HepG2 (cell line): ENCODE results near the gene ARVCF. TPM values are rescaled to one million over a fixed set of nuclear protein-coding genes. Genes with fewer than 3 reads are reported as not detected.
A peak's percentile ranks its signal among the peaks of the same experiment; 100 is the strongest.

Source experiments
- ERF ChIP-seq: IDR thresholded peaks from 2 replicates; pipeline ENCODE4 v1.6.1; 2018; ENCODE audit warnings: missing biosample characterization, missing genetic modification reagents
- HES4 ChIP-seq: sonication (generic); formaldehyde crosslinking; IDR thresholded peaks from 2 replicates; pipeline ENCODE4 v1.9.0; 2021; ENCODE audit warnings: mild to moderate bottlenecking, missing genetic modification reagents, borderline replicate concordance
- KMT2B ChIP-seq: IDR thresholded peaks from 2 replicates; pipeline ENCODE4 v1.6.1; 2016; ENCODE audit warnings: missing genetic modification reagents, missing compliant biosample characterization
- NKX3-1 ChIP-seq: sonication (generic); formaldehyde crosslinking; IDR thresholded peaks from 2 replicates; pipeline ENCODE4 v1.5.0; 2020; ENCODE audit warnings: missing genetic modification reagents
- TFDP2 ChIP-seq: sonication (generic); formaldehyde crosslinking; IDR thresholded peaks from 2 replicates; pipeline ENCODE4 v1.4.0; 2020; ENCODE audit warnings: missing genetic modification reagents
- ZBTB3 ChIP-seq: sonication (generic); formaldehyde crosslinking; IDR thresholded peaks from 2 replicates; pipeline ENCODE4 v1.4.0; 2020; ENCODE audit warnings: low read depth, mild to moderate bottlenecking, moderate library complexity, missing genetic modification reagents, borderline replicate concordance
- ZFAT ChIP-seq: sonication (generic); formaldehyde crosslinking; conservative IDR thresholded peaks from 2 replicates; pipeline ENCODE4 v1.8.1; 2023; ENCODE audit warnings: missing genetic modification reagents, inconsistent platforms
- ZFX ChIP-seq: sonication (generic); formaldehyde crosslinking; IDR thresholded peaks from 2 replicates; pipeline ENCODE4 v1.4.0; 2020; ENCODE audit warnings: mild to moderate bottlenecking, low read depth, missing genetic modification reagents, moderate library complexity
- ZNF142 ChIP-seq: sonication (generic); formaldehyde crosslinking; IDR thresholded peaks from 2 replicates; pipeline ENCODE4 v1.4.0; 2020; ENCODE audit warnings: missing genetic modification reagents
- ZNF263 ChIP-seq: sonication (generic); formaldehyde crosslinking; IDR thresholded peaks from 2 replicates; pipeline ENCODE4 v1.4.0; 2020; ENCODE audit warnings: missing genetic modification reagents
- ZNF761 ChIP-seq: sonication (generic); formaldehyde crosslinking; conservative IDR thresholded peaks from 2 replicates; pipeline ENCODE4 v1.4.0; 2020; ENCODE audit warnings: mild to moderate bottlenecking, missing genetic modification reagents
- polyA plus RNA-seq, 8 experiments: library from polyadenylated mRNA; depleted of rRNA in 3 of 8; stranded (reverse) in 7 of 8; unstranded in 1 of 8; fragments of >200 nt; fragmentation: Illumina TruSeq in 4 of 8; extraction: Trizol in 4 of 8; gene quantifications; 2 replicates each; pipeline versions ENCODE4 v1.2.1 to v1.2.3, GENCODE V29; 2011 to 2016; ENCODE audit warnings: low read depth in 4 of 8, missing spikeins in 1 of 8, mixed read lengths in 1 of 8; ENCODE audit not compliant: insufficient read depth in 1 of 8
- total RNA-seq, 5 experiments: library from RNA; depleted of rRNA; stranded (reverse); fragments of >200 nt; fragmentation: Illumina TruSeq; extraction: Trizol; gene quantifications; 2 replicates each; pipeline ENCODE4 v1.2.3, GENCODE V29; 2016; ENCODE audit warnings: low read depth in 1 of 5
- TF ChIP-seq, protein P1 (sequence below): sonication (generic); formaldehyde crosslinking; IDR thresholded peaks from 2 replicates; pipeline ENCODE4 v1.4.0; 2020; ENCODE audit warnings: missing genetic modification reagents, borderline replicate concordance
- TF ChIP-seq, protein P2 (sequence below): sonication (generic); formaldehyde crosslinking; IDR thresholded peaks from 2 replicates; pipeline ENCODE4 v1.4.0; 2020; ENCODE audit warnings: mild to moderate bottlenecking, missing genetic modification reagents

Gene ARVCF
- total and polyA plus RNA-seq, 2 of the 13 experiments (the other 11 are each of a cell fraction or from before 2014, with no cell fraction given), result 16.4 to 17.7 TPM

DNA sequence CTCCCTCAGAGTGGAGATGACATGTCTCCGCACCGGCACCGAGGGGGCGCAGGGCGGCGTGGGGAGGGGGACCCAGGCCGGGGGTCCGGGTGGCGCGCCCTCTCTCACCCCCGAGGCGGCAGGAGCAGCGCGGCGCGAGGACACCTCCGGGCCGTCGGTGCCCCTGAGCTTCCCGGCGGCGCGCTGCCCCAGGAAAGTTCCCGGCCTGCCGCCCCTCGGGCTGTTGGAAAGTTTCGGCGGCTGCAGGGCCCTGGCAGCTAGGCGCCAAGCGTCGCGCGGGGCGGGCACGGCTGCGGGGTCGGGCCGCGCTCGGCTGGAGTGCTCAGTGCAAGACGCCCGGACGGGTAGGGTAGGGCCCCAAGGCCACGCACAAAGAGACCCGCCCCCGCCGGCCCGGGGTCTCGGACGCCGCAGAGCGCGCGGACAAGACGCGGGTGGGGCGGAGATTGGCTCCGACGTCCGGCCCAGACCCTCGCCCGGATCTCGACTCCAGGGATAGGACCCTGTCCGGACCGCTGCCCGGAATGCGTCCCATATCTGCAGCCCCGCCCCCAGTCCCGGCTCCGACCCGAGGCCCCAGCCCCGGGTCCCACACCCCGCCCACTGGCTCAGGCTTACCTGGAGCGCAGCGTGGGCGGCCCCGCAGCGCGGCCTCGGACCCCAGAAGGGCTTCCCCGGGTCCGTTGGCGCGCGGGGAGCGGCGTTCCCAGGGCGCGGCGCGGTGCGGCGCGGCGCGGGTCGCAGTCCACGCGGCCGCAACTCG lies 471 bp downstream of the ARVCF start (continued):
- TF ChIP-seq, protein P1, sequence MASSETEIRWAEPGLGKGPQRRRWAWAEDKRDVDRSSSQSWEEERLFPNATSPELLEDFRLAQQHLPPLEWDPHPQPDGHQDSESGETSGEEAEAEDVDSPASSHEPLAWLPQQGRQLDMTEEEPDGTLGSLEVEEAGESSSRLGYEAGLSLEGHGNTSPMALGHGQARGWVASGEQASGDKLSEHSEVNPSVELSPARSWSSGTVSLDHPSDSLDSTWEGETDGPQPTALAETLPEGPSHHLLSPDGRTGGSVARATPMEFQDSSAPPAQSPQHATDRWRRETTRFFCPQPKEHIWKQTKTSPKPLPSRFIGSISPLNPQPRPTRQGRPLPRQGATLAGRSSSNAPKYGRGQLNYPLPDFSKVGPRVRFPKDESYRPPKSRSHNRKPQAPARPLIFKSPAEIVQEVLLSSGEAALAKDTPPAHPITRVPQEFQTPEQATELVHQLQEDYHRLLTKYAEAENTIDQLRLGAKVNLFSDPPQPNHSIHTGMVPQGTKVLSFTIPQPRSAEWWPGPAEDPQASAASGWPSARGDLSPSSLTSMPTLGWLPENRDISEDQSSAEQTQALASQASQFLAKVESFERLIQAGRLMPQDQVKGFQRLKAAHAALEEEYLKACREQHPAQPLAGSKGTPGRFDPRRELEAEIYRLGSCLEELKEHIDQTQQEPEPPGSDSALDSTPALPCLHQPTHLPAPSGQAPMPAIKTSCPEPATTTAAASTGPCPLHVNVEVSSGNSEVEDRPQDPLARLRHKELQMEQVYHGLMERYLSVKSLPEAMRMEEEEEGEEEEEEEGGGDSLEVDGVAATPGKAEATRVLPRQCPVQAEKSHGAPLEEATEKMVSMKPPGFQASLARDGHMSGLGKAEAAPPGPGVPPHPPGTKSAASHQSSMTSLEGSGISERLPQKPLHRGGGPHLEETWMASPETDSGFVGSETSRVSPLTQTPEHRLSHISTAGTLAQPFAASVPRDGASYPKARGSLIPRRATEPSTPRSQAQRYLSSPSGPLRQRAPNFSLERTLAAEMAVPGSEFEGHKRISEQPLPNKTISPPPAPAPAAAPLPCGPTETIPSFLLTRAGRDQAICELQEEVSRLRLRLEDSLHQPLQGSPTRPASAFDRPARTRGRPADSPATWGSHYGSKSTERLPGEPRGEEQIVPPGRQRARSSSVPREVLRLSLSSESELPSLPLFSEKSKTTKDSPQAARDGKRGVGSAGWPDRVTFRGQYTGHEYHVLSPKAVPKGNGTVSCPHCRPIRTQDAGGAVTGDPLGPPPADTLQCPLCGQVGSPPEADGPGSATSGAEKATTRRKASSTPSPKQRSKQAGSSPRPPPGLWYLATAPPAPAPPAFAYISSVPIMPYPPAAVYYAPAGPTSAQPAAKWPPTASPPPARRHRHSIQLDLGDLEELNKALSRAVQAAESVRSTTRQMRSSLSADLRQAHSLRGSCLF (CRISPR knock-in tag), result 0 out of 2 replicates have a peak, but pooled peaks have one; percentile 23
- TF ChIP-seq ZBTB3 (no peak), ZFX (CRISPR knock-in tag) (peak; percentile 49; the same call in 1 of the 2 replicates), ZNF761 (CRISPR knock-in tag) (0 out of 2 replicates have a peak, but pooled peaks have one; percentile 54), ZNF142 (CRISPR knock-in tag) (peak; percentile 25; the same call in 1 of the 2 replicates), ZFAT (CRISPR knock-in tag) (0 out of 2 replicates have a peak, but pooled peaks have one; percentile 28), TFDP2 (peak; percentile 34), HES4 (CRISPR knock-in tag) (peak; percentile 17; the same call in 1 of the 2 replicates), ZNF263 (CRISPR knock-in tag) (peak; percentile 47), NKX3-1 (CRISPR knock-in tag) (peak; percentile 61; the same call in 1 of the 2 replicates), ERF (CRISPR knock-in tag) (0 out of 2 replicates have a peak, but pooled peaks have one; percentile 9), KMT2B (CRISPR knock-in tag) (0 out of 2 replicates have a peak, but pooled peaks have one; percentile 5)
- TF ChIP-seq, protein P2, sequence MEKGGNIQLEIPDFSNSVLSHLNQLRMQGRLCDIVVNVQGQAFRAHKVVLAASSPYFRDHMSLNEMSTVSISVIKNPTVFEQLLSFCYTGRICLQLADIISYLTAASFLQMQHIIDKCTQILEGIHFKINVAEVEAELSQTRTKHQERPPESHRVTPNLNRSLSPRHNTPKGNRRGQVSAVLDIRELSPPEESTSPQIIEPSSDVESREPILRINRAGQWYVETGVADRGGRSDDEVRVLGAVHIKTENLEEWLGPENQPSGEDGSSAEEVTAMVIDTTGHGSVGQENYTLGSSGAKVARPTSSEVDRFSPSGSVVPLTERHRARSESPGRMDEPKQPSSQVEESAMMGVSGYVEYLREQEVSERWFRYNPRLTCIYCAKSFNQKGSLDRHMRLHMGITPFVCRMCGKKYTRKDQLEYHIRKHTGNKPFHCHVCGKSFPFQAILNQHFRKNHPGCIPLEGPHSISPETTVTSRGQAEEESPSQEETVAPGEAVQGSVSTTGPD (CRISPR knock-in tag), result no peak
